ENCODE measurements around the gene SLC9C2. TPM values are rescaled to one million over a fixed set of nuclear protein-coding genes. Genes with fewer than 3 reads are reported as not detected.
A peak's percentile ranks its signal among the peaks of the same experiment; 100 is the strongest.

Gene SLC9C2
- total and polyA plus RNA-seq, 5 donors from 2014 or later, result not detected

GRCh38 chr1:173479649-173480048 lies 123.2 kb downstream of the SLC9C2 start:
- H3K9me3 ChIP-seq (ENCODE audit: control insufficient read depth in 2 of 2, low read length in 2 of 2), result no peaks in the 10 kb centered on the region
- DNase-seq, result no peak

GRCh38 chr1:173478094-173478674 lies 124.7 kb downstream of the SLC9C2 start:
- Histone ChIP-seq H3K27me3 (ENCODE audit: control insufficient read depth, insufficient read depth, low read length) (no peaks in the 10 kb centered on the region), H3K36me3 (ENCODE audit: control insufficient read depth, insufficient read depth, low read length) (peaks cover 30% of the 10 kb centered on the region), H3K9me3 (ENCODE audit: control insufficient read depth in 2 of 2, low read length in 2 of 2) (no peaks in the 10 kb centered on the region), H3K27ac (ENCODE audit: insufficient read depth, low read length, poor library complexity, severe bottlenecking) (no peak overlapping the region), H3K4me3 (ENCODE audit: low read depth, low read length) (peak overlapping the region; percentile 80), H3K4me1 (ENCODE audit: control insufficient read depth, insufficient read depth, low read length, poor library complexity, severe bottlenecking) (peaks cover 44% of the 10 kb centered on the region)
- Mint-ChIP-seq H3K27me3 (no peaks in the 10 kb centered on the region), H3K4me3 (peak overlapping the region; percentile 88 to 94 (median 92)), H3K9me3 (no peaks in the 10 kb centered on the region), H3K36me3 (peaks cover 26% of the 10 kb centered on the region), H3K27ac (peak overlapping the region; percentile 49 to 91 (median 70)), H3K4me1 (peaks cover 44 to 67% (median 56%) of the 10 kb centered on the region in 4 donors)
- peak in 1 of 3 donors; percentile 26 for DNase-seq
- no peak for ATAC-seq (ENCODE audit: low read depth in 2 of 2)

More at GRCh38 chr1:173479649-173480048, 123.2 kb downstream of the SLC9C2 start:
- H3K4me3 Mint-ChIP-seq, result peak overlapping the region; percentile 14 to 92 (median 26)
- H3K27ac ChIP-seq (ENCODE audit: insufficient read depth, low read length, poor library complexity, severe bottlenecking), result no peak overlapping the region
- peaks cover 26% of the 10 kb centered on the region for H3K36me3 Mint-ChIP-seq
- H3K4me1 ChIP-seq (ENCODE audit: control insufficient read depth, insufficient read depth, low read length, poor library complexity, severe bottlenecking), result peaks cover 33% of the 10 kb centered on the region
- peak overlapping the region in 1 of 3 donors; percentile 15 for H3K27ac Mint-ChIP-seq
- H3K27me3 Mint-ChIP-seq, result no peaks in the 10 kb centered on the region
- peaks cover 32 to 53% (median 44%) of the 10 kb centered on the region in 4 donors for H3K4me1 Mint-ChIP-seq
- H3K9me3 Mint-ChIP-seq, result no peaks in the 10 kb centered on the region
- no peak for ATAC-seq (ENCODE audit: low read depth in 2 of 2)
- H3K27me3 ChIP-seq (ENCODE audit: control insufficient read depth, insufficient read depth, low read length), result no peaks in the 10 kb centered on the region
- H3K36me3 ChIP-seq (ENCODE audit: control insufficient read depth, insufficient read depth, low read length), result peaks cover 40% of the 10 kb centered on the region
- no peak overlapping the region for H3K4me3 ChIP-seq (ENCODE audit: low read depth, low read length)

GRCh38 chr1:173477286-173478093 lies 125.4 kb downstream of the SLC9C2 start, which contains the start of gene PRDX6:
TSS of gene PRDX6 (plus strand) at chr1:173477335. CDS start at chr1:173477398, 63 bp downstream.
- no peaks in the 10 kb centered on the region for H3K27me3 ChIP-seq (ENCODE audit: control insufficient read depth, insufficient read depth, low read length)
- Mint-ChIP-seq H3K36me3 (peaks cover 23% of the 10 kb centered on the region), H3K4me1 (peaks cover 46 to 69% (median 57%) of the 10 kb centered on the region in 4 donors), H3K4me3 (peak within 1 kb of the TSS; percentile 91 to 94 (median 92)), H3K9me3 (no peaks in the 10 kb centered on the region), H3K27ac (peak within 1 kb of the TSS; percentile 49 to 91 (median 70)), H3K27me3 (no peaks in the 10 kb centered on the region)
- peaks cover 44% of the 10 kb centered on the region for H3K4me1 ChIP-seq (ENCODE audit: control insufficient read depth, insufficient read depth, low read length, poor library complexity, severe bottlenecking)
- peak within 1 kb of the TSS; percentile 89 for H3K4me3 ChIP-seq (ENCODE audit: low read depth, low read length)
- peaks cover 23% of the 10 kb centered on the region for H3K36me3 ChIP-seq (ENCODE audit: control insufficient read depth, insufficient read depth, low read length)
- peak within 1 kb of the TSS; percentile 86 for H3K27ac ChIP-seq (ENCODE audit: insufficient read depth, low read length, poor library complexity, severe bottlenecking)
- DNase-seq (peak in 2 of 3 donors; percentile 77 to 80), ATAC-seq (ENCODE audit: low read depth in 2 of 2) (peak; percentile 7 to 11)
- H3K9me3 ChIP-seq (ENCODE audit: control insufficient read depth in 2 of 2, low read length in 2 of 2), result no peaks in the 10 kb centered on the region

GRCh38 chr1:173476665-173477285 lies 126.1 kb downstream of the SLC9C2 start:
- Mint-ChIP-seq H3K9me3 (peaks cover 0 to 5% (median 1%) of the 10 kb centered on the region in 7 donors), H3K4me1 (peaks cover 47 to 63% (median 56%) of the 10 kb centered on the region in 4 donors), H3K4me3 (peak overlapping the region; percentile 91 to 94 (median 92)), H3K36me3 (peaks cover 21% of the 10 kb centered on the region), H3K27ac (peak overlapping the region in 2 of 3 donors; percentile 49 to 91), H3K27me3 (no peaks in the 10 kb centered on the region)
- Histone ChIP-seq H3K36me3 (ENCODE audit: control insufficient read depth, insufficient read depth, low read length) (peaks cover 19% of the 10 kb centered on the region), H3K4me3 (ENCODE audit: low read depth, low read length) (peak overlapping the region; percentile 89), H3K27ac (ENCODE audit: insufficient read depth, low read length, poor library complexity, severe bottlenecking) (peak overlapping the region; percentile 86), H3K4me1 (ENCODE audit: control insufficient read depth, insufficient read depth, low read length, poor library complexity, severe bottlenecking) (peaks cover 44% of the 10 kb centered on the region), H3K27me3 (ENCODE audit: control insufficient read depth, insufficient read depth, low read length) (no peaks in the 10 kb centered on the region), H3K9me3 (ENCODE audit: control insufficient read depth in 2 of 2, low read length in 2 of 2) (no peaks in the 10 kb centered on the region)
- peak; percentile 77 to 89 (median 81) for DNase-seq
- ATAC-seq (ENCODE audit: low read depth in 2 of 2), result peak; percentile 78 to 83

- peak overlapping the region; percentile 91 to 93 (median 92) for H3K4me3 Mint-ChIP-seq
- H3K36me3 Mint-ChIP-seq, result peaks cover 24% of the 10 kb centered on the region
- H3K9me3 Mint-ChIP-seq, result peaks cover 0 to 10% (median 2%) of the 10 kb centered on the region in 7 donors
- Histone ChIP-seq H3K36me3 (ENCODE audit: control insufficient read depth, insufficient read depth, low read length) (peaks cover 13% of the 10 kb centered on the region), H3K9me3 (ENCODE audit: control insufficient read depth in 2 of 2, low read length in 2 of 2) (no peaks in the 10 kb centered on the region), H3K4me3 (ENCODE audit: low read depth, low read length) (peak overlapping the region; percentile 89), H3K27ac (ENCODE audit: insufficient read depth, low read length, poor library complexity, severe bottlenecking) (peak overlapping the region; percentile 86), H3K27me3 (ENCODE audit: control insufficient read depth, insufficient read depth, low read length) (no peaks in the 10 kb centered on the region), H3K4me1 (ENCODE audit: control insufficient read depth, insufficient read depth, low read length, poor library complexity, severe bottlenecking) (peaks cover 44% of the 10 kb centered on the region)
- ATAC-seq (ENCODE audit: low read depth in 2 of 2), result no peak
- no peaks in the 10 kb centered on the region for H3K27me3 Mint-ChIP-seq
- DNase-seq, result no peak
- H3K4me1 Mint-ChIP-seq, result peaks cover 47 to 62% (median 54%) of the 10 kb centered on the region in 4 donors
- peak overlapping the region in 2 of 3 donors; percentile 49 to 88 for H3K27ac Mint-ChIP-seq
These were observed 126.6 kb downstream of the SLC9C2 start for GRCh38 chr1:173476197-173476664.

GRCh38 chr1:173475564-173476196 lies 127.2 kb downstream of the SLC9C2 start:
- Mint-ChIP-seq H3K27me3 (no peaks in the 10 kb centered on the region), H3K36me3 (peaks cover 26% of the 10 kb centered on the region), H3K4me1 (peaks cover 47 to 62% (median 54%) of the 10 kb centered on the region in 4 donors), H3K27ac (peak overlapping the region in 2 of 3 donors; percentile 49 to 86), H3K4me3 (peak overlapping the region; percentile 91 to 93 (median 92)), H3K9me3 (peaks cover 0 to 14% (median 2%) of the 10 kb centered on the region in 7 donors)
- H3K27ac ChIP-seq (ENCODE audit: insufficient read depth, low read length, poor library complexity, severe bottlenecking), result peak overlapping the region; percentile 86
- DNase-seq, result peak in 1 of 3 donors; percentile 22
- ATAC-seq (ENCODE audit: low read depth in 2 of 2), result no peak
- H3K27me3 ChIP-seq (ENCODE audit: control insufficient read depth, insufficient read depth, low read length), result no peaks in the 10 kb centered on the region
- H3K4me3 ChIP-seq (ENCODE audit: low read depth, low read length), result peak overlapping the region; percentile 89
- peaks cover 44% of the 10 kb centered on the region for H3K4me1 ChIP-seq (ENCODE audit: control insufficient read depth, insufficient read depth, low read length, poor library complexity, severe bottlenecking)
- H3K9me3 ChIP-seq (ENCODE audit: control insufficient read depth in 2 of 2, low read length in 2 of 2), result peaks cover 0 to 3% of the 10 kb centered on the region in 2 experiments
- H3K36me3 ChIP-seq (ENCODE audit: control insufficient read depth, insufficient read depth, low read length), result peaks cover 12% of the 10 kb centered on the region

All from CD4-positive, CD25-positive, alpha-beta regulatory T cell (primary cell).